ENCODE results near the gene IFITM10. TPM values are rescaled to one million over a fixed set of nuclear protein-coding genes. Genes with fewer than 3 reads are reported as not detected.

The IFITM10 gene
- total and polyA plus RNA-seq, 9 of the 15 experiments (the other 6 are each of a cell fraction or from before 2014, with no cell fraction given) = 0.08 to 0.13 (median 0.09) TPM; not detected in 6

- Histone ChIP-seq H3K4me3 (no peak overlapping the region), H3K9me1 (ENCODE audit: control insufficient read depth, insufficient read depth, low read length) (peaks cover 7% of the 10 kb centered on the region), H3K4me1 (replicated peaks in 1 of 2; ENCODE audit: control insufficient read depth in 2 of 2, insufficient read depth in 2 of 2, low read length in 2 of 2) (peaks cover 31 to 84% of the 10 kb centered on the region in 2 experiments), H3K27ac (ENCODE audit: extremely low read depth, low read depth, low read length) (peak overlapping the region; percentile 72; the same call in 2 of the 3 replicates), H3K4me2 (ENCODE audit: insufficient read depth, low read length) (no peak overlapping the region), H3K9ac (ENCODE audit: insufficient read depth in 1 of 2, low read depth in 2 of 2, low read length in 2 of 2) (peak overlapping the region in 1 of 2 experiments; percentile 92; a peak in 3 of 4 replicates), H3K36me3 (ENCODE audit: control insufficient read depth, insufficient read depth, low read length) (peaks cover 23% of the 10 kb centered on the region; the same call in 1 of the 3 replicates), H4K20me1 (replicated peaks; ENCODE audit: control insufficient read depth, insufficient read depth, low read length) (0 out of 2 replicates have a peak, but pooled peaks cover 4% of the 10 kb centered on the region), H3K79me2 (ENCODE audit: control insufficient read depth, insufficient read depth, low read length) (peaks cover 17% of the 10 kb centered on the region), H2AFZ (ENCODE audit: low read depth, low read length) (no peak overlapping the region), H3K9me3 (replicated peaks; ENCODE audit: control insufficient read depth, insufficient read depth, low read depth, low read length) (no peaks in the 10 kb centered on the region), H3K27me3 (ENCODE audit: control insufficient read depth in 2 of 2, insufficient read depth in 2 of 2, low read length in 2 of 2) (no peaks in the 10 kb centered on the region)
- intact Hi-C loops (cut with micrococcal nuclease) (no loop called here), in situ Hi-C loops (cut with MboI) (loop anchor here (5.0 kb wide), 1 partner anchor 34 kb away; no protein-coding TSS in a partner anchor)
- TF ChIP-seq YBX1 (IDR thresholded peaks at IDR 0.05) (no peak), BRCA1 (IDR thresholded peaks at IDR 0.05) (no peak), BRCA1 (CRISPR knock-in tag; IDR thresholded peaks at IDR 0.05) (no peak), ZSCAN29 (IDR thresholded peaks at IDR 0.05) (no peak), BCL6 (CRISPR knock-in tag; IDR thresholded peaks at IDR 0.05) (no peak), PCBP1 (IDR thresholded peaks at IDR 0.05; ENCODE audit: low read depth, low read length, poor library complexity, severe bottlenecking) (no peak)
- TF ChIP-seq, protein P1, sequence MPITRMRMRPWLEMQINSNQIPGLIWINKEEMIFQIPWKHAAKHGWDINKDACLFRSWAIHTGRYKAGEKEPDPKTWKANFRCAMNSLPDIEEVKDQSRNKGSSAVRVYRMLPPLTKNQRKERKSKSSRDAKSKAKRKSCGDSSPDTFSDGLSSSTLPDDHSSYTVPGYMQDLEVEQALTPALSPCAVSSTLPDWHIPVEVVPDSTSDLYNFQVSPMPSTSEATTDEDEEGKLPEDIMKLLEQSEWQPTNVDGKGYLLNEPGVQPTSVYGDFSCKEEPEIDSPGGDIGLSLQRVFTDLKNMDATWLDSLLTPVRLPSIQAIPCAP (CRISPR knock-in tag; IDR thresholded peaks at IDR 0.05; ENCODE audit: borderline replicate concordance) = no peak
- TF ChIP-seq, protein P2, sequence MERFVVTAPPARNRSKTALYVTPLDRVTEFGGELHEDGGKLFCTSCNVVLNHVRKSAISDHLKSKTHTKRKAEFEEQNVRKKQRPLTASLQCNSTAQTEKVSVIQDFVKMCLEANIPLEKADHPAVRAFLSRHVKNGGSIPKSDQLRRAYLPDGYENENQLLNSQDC (CRISPR knock-in tag; IDR thresholded peaks at IDR 0.05) = no peak
- WGBS (ENCODE audit: insufficient coverage, low coverage, missing lambda C conversion rate) = 87% methylated on average over 24 of the region's 28 CpGs
- no TSS peak for BruUV-seq (replicated peaks)
- FAIRE-seq = no peak
- no peak for ATAC-seq
- ChIA-PET CTCF (ENCODE audit: low intra/inter-chr PET ratio) (no interaction called here), POLR2A (no interaction called here)
- no peak for DNase-seq (ENCODE audit: extremely low read depth in 1 of 4, low spot score in 3 of 4)
Observed at GRCh38 chr11:1761110-1761856, 10.9 kb upstream of the IFITM10 start.

Measured in K562 (cell line).